MV-4-11 (cell line): ENCODE results near the gene PEDS1.
A peak's percentile ranks its signal among the peaks of the same experiment; 100 is the strongest.
"Not testable (repeated sequence)": the region's sequence is repeated elsewhere in the genome, so short reads cannot be mapped to it uniquely, and the experiment has no call there.

Source experiments
- DNase-seq: peaks from one replicate; lab custom pipeline; 2025; lab: John Stamatoyannopoulos, UW

Gene PEDS1

DNA sequence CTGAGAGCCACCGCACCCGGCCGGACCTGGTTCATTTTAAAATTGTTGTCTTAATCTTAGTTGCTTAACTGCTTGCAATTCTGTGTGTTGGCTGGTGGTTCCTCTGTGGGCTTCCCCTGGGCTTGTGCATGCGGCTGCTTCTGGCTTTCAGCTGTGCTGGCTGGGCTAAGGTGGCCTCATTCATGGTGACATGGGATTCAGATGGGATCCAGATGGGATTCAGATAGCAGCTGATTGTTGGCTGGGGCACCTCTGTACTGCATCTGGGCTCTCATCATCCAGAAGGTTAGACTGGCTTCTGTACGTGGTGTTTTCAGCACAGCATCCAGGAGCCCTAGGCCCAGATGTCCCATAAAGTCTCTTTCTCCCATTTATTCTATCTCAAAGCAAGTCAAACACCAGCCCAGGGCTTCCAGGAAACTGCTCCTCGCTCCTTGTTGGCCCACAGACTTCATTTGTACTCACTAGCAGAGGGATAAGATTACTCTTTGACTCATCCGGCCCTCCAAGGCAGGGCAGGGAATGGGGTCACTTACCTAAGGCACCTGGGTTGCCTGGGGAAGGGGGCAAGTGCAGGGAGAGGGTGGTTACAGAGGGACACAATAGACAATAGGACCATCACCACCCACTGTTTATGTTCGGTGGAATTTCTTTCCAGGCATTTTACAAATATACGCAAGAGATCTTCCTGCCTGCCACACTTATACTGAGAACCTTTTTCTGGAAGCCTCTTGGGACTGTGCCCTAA is 10.2 kb upstream of the PEDS1 start:
- DNase-seq, result no peak

DNA sequence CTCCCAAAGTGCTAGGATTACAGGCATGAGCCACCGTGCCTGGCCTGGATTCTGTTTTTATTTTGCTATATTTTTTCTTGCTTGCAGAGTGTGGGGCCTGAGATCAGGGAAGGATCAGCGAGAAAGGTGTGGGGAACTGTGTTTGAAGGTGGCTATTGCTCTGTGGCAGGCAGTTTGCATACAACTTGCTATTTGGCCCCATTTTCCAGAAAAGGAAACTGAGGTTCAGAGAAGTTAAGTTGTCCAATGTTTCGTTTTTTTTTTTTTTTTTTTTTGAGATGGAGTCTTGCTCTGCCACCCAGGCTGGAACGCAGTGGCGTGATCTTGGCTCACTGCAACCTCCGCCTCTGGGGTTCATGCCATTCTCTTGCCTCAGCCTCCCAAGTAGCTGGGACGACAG is 8.0 kb upstream of the PEDS1 start:
- not testable (repeated sequence) for DNase-seq

DNA sequence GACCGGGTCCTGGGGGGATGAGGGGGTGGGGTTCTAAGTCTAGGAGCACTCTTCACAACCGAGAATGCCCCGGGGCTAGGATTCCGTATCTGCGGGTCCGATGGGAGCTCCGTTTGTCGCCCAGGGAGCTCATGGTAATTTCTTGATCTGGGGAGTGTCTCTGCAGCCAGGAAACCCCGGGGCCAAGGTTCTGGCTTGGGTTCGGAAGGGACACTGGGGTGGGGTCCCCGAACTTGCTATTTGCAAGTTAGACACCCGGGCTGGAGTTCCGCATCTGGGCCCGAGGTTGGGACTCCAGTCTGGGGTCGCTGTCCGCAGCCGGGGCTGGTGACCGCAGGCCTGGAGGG is 397 bp downstream of the PEDS1 start:
- no peak for DNase-seq

DNA sequence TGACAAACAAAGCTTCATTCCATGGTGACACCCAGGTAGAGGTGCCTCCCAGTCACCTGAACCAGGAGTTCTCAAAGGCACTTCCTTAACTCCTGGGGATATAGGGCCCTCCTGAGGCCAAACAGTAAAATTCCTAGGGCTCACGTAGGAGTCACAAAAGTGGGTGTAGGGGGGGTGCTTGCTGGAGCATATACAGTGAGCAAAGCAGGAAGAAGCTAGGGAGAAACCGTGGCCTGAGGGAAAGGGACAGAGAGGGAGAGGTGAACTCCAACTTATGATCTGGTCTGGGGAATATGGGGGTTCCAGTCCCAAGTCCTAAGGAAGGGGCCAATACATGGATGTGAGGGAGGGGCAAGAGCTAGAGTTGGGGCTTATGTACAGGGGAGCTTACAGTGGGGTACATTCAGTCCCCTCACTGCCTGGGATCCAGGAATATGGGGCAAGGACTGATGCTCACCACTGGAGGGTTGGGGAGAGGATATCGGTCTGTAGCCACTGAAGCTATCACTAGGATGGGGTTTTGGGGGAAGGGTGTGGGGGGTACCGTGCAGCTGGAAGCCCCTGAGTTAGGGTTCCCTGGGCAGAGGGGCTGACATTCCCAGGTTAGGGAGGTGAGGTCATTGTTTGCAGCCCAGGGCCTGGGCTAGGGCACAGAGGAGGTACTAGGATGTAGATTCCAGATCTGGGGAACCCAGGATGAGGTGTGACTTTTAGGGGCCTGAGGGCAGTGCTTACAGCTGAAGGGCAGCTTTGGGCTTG is 950 bp downstream of the PEDS1 start:
- DNase-seq, result no peak

DNA sequence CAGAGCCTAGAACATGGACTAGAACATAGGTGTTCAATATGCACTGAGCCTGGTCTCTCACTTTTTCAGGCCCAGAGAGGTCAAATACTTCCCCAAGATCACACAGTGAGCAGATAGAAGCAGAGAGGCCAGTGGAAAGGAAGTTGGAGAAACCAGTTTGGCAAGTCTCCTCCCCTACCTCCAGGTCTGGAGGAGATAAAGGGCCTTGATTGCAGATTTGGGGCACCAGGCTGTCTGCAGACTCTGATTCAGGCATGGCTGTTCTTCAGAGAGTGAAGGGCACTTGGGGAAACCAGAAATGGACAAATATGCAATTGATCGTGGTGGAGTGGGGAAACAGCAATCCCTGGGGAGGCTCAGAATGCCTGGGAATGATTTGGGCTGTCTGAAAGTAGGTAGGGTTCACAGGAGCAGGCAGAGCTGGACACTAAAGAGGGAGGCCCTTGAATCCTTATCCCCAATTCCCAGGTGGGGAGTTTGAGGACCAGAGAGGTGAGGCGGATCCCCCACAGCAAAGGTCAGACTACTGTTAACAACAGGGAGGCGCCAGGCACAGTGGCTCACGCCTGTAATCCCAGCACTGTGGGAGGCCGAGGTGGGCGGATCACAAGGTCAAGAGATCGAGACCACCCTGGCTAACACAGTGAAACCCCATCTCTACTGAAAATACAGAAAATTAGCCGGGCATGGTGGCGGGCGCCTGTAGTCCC is 2.3 kb downstream of the PEDS1 start:
- no peak for DNase-seq

DNA sequence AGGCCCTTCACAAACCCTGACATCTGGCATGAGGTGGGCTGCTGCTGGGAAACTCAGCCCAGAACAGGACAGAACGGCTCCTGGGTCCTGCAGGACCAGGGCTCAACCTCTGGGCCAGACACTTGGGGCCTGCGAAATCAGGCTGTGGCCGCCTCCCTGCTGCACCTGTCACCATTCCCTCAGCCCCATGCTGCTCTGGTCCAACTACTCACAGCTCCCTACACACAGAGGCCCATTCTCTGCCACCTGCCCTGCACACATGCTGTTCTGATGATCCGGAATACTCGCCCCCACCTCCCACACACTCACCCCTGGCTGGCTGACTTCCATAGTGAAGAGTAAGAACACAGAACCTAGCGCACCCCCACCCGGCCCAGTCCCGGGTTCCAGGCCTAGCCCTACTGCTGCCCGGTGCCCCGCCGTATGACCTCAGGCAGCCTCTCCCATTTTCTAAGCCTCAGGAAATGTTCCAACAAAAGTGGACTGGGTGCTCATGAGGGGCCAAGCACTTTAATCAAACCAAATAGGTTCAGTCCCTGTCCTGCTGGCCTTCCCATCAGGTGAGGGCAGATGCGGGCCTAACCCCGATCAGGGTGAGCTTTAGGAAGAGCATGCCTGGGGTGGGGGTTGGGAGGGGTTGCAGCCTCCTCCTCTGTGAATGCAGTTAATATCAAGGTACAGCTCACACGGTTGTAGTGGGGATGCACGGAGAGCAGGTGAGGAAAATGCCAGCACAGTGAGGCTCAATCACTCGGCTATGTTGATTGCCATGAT is 3.9 kb downstream of the PEDS1 start:
- no peak for DNase-seq

DNA sequence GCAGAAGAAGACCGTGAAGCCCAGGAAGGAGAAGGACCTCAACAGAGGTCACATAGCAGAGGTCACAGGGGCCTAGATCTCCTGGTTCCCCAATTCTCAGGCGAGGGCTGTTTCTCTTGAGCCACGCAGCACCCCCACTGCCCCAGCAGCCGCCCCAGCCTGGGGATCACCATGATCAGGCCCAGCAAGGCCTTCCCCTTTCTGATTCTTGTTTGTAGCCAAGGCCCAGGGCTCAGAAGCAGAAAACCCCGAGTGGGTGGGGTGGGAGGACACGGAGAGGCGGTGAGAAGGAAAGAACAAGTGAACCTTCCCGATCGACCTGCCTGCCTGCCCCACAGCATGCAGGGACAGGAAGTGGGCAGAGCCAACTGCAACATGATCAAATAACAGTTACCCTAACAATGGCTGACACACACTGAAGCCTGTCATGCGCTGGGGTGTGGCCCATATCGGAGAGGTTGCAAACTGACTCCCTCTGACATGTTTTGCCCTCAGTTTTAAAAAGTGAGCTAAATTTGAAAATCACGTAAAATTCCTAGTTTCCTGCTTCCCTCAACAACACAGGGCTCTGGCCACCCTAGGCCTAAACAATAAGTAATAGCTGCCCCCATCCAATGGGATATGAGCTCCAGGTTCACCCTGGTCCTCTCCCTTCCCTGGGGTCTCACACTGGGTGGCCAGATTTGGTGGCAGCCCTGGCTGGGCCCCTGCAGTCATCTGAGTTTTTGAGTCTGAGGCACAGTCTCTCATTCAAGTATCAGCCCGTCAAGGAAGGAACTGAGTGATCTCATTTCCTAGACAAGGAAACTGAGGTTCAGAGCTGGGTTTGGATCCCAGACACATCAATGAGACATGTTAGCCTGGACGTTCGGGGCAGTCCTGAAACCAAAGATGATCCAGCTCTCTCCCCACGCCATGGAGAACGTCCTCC is 6.5 kb downstream of the PEDS1 start:
- DNase-seq, result peak; percentile 85

DNA sequence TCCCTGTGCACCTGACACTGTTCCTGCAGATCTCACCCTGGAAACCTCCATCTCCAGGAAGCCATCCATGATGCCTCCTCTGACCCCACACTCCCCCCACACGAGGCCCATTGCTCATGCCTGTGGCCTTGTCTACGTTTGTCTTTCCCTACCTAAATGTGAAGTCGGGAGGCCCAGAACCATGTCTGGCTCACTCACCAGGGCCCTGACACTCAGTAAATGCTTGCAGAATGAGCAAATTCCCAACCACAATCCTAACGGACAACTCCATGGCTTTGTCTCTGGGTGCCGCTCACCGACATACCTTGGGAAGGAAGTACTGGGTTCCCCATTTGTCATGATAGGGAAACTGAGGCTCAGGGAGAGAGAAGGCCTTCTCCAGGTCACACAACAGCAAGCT is 7.3 kb downstream of the PEDS1 start:
- no peak for DNase-seq

DNA sequence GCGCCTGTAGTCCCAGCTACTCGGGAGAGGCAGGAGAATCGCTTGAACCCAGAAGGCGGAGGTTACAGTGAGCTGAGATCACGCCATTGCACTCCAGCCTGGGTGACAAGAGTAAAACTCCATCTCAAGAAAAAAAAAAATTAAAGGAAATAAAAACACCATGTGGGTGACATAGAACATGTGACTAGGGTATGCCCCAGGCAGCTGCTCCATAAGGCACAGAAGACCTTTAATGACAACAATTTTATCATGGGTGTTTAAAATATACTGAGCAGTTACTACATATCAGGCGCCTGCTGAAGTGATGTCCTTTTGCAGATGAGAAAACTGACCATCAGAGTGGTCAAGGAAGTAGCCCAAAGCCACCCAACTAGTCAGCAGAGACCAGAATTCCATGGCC is 8.0 kb downstream of the PEDS1 start:
- no peak for DNase-seq

DNA sequence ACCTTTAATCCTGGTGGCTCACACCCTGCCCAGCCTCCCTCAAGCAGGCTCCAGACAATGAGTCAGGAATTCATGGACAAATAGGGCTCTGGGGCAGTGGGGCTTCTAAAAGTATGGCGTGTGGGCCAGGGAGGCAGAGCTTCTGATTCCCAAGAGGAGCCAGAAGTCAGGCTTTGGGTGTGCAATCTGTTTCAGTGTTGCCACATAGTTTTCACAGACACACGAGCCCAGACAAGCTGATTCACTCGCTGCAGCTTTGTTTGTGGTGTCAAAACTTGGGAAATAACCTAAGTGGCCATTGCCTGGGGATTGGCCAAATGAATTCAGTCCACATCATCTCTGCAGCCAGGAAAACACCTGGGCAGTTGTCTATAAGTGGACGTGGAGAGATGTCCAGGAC is 9.2 kb downstream of the PEDS1 start:
- DNase-seq, result peak; percentile 85

DNA sequence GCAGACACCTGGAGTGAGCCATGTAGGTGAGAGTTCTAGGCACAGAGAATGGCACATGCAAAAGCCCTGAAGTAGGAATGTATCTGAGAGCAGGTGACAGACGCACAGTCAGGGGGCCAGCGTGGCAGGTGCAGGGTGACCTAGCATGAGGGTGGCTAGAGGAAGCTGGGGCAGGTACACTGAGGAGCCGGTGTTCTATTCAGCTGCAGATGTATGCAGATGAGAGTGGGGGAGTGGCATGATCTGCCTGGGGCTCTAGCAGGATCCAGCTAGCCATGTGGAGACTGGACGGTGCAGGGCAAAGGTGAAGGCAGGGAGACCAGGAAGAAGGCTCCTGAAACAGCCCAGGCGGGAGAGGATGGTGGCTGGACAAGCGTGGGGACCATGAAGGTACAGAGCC is 10.7 kb downstream of the PEDS1 start:
- no peak for DNase-seq

DNA sequence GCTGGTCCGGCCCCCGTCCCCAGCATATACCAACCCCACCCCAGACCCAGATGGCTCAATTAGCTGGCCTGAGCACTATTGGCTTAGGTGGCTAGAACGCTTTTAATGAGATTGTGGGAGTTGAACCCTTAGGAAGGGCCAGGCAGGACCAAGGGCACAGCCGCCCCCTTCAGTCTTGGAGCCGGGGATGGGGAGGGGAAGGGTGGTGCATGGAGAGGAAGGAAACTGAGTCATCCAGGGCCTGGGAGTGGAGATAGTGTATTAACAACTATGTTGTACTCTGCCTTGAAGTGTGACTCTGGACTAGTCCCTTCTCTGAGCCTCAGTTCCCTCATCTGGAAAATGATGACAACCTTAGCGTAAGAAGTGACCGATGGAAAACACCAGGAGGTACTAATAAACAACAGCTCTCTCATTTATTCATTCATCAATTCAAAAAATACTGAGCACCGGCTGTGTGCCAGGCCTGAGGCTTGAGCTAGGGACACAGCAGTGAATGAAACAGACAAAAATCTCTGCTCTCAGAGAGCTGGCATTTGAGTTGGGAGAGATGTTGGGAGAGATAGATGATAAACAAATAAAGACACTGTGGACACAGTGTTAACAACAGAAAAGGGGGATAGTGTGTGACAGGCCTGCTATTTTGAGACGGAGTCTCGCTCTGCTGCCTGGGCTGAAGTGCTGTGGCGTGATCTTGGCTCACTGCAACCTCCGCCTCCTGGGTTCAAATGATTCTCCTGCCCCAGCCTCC is 11.5 kb downstream of the PEDS1 start:
- no peak for DNase-seq

DNA sequence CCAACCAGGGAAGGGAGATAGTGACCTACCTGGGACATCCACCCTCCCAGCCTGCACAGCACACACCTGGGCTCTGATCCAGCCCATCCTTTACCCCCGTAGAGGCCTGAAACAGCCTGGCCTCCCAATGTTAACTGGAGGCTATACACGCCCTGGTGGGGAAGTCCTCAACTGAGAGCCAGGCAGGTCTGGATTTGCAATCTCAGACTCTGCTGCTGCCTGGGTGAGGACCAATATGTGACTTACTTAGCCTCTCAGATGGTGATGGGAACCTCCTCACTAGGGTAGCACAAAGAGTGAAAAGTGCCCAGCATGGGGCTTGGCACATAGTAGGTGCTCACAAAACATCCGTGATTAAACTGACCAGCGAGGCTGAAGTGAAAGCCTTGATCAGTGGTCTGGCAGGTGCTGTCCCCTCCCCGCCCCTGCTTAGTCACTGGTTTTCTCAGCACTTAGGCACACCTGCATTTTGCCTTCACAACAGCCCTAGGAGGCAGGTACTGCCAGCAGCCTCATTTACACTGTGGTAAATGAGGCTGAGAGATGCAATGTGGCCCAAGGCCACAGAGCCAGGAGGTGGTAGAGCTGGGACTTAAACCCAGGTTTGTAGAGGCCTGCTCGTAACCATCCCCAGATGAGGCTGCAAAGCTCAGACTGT is 12.4 kb downstream of the PEDS1 start:
- DNase-seq, result no peak

DNA sequence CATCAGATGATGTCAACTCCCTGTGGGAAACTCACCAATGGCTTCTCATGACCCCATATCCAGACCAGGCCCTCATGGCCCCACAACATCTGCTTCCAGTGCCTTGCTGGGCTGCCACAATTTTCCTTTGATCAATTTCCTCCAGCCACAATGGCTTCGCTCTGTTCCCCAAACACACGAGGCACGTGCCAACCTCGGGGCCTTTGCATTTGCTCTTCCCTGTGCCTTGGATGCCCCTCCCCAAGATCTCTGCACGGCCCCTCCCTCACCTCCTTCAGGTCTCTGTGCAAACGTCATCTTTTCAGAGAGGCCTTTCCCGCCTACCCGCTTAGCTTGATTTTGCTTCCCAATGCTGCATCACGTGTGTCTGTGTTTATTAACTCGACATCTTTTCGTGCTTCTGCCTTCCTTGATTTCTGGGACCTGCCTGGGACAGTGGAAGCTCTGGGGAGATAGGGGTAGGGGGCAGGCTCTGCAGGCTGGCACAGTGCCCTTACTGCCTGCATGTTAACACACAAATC is 13.1 kb downstream of the PEDS1 start:
- no peak for DNase-seq

DNA sequence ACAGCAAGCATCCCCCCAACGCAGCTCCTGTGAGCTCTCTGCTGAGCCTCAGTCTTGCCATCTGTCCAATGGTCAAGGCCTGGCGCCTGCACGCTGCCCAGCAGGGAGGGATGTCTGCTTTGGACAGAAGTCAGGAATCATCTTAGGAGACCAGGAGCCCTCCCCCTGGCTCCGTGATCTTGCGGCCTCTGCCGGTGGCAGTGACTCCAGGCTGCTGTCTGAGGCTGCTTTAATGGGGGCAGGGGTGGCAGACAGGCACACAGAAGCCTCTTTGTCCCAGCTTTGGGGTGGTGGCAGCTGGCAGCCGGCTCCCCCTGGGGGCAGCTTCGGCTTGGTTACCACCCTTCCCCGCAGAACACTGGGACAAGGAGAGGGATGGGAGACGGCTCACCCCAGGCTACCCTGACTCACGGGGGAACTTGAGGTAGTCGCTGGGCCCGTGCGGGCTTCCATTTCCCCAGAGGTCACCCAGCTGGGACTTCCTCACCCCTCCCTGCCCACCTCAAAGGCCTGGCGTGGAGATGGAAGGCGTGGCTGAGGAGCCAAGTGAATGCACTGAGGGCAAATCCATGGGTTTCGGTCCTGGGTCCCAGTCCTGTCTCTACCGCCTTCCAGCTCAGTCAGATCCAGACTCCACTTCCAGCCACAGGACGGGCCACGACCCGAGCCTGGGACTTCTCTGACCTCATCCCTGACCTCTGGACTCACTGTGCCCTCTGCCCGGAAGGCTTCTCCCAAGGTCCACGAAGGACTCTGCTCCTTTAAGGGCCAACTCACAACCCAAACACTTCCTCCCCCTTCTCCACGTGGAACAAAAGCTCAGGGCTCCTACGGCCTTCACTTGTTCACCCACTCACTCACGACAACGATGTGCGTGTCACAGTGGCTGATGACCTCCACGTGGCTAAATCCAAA is 14.8 kb downstream of the PEDS1 start:
- no peak for DNase-seq

DNA sequence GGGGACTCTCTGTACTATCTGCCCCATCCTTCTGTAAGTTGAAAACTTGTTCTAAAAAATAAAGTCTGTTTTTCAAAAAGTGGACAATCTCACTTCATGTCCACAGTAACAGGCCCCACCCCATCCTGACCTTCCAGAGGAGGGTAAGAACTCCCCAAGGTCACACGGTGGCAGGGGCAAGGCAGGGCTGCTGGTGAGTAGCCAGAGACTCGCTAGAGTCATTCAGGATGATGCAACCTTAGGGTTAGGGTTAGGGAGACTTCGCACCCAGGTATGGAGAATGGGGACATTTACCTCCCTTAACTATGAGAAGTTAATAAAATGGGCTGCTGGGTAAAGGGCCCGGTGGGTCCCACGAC is 15.4 kb downstream of the PEDS1 start:
- DNase-seq, result no peak

DNA sequence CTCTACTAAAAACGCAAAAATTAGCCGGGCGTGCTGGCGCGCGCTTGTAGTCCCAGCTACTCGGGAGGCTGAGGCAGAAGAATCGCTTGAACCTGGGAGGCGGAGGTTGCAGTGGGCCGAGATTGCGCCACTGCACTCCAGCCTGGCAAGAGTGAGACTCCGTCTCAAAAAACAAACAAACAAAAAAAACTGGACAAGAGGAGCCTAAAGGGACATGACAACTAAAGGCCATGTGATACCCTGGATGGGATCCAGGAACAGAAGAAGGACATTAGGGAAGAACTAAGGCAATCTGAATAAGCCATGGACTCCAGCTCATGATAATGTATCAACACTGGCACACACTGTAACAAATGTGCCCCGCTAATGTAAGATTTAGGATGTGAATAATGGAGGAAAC is 15.8 kb downstream of the PEDS1 start:
- not testable (repeated sequence) for DNase-seq

DNA sequence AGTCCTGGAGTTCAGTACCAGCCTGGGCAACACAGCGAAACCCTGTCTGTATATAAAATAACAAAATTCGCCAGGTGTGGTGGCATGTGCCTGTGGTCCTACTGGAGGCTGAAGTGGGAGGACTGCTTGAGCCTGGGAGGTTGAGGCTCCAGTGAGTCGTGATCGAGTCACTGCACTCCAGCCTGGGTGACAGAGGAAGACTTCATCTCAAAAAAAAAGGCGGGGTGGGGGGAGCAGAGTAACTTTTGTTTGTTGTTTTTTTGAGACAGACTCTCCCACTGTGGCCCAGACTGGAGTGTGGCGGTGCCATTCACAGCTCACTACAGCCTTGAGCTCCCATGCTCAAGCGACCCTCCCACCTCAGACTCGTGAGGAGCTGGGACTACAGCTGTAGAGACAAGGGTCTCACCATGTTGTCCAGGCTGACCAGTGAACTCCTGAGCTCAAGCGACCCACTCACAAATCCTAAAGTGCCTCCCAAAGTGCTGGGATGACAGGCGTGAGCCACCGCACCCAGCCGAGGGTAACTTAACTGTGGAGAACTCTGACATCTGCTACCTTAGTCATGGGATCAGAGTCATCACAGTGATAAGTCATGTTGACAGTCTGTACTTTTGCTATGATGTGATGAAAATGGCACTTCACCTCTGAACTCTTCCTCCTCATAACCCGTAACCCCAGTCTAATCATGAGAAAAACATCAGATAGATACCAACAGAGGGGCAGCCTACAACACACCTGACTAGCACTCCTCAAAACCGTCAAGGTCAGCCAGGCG is 16.5 kb downstream of the PEDS1 start:
- no peak for DNase-seq
